HG03060 (cell line): ENCODE results near the gene CAMSAP1.

ENCODE experiments used
- ATAC-seq: cut with Tn5 transposase; IDR thresholded peaks from one replicate; pipeline ENCODE4 v1.9.1; 2021; ENCODE audit warnings: low read depth, moderate number of reproducible peaks; ENCODE audit not compliant: unreplicated experiment

Gene CAMSAP1

GRCh38 chr9:135850737-135851136, 56.6 kb downstream of the CAMSAP1 start:
- no peak for ATAC-seq

- ATAC-seq = no peak
These were observed 58.2 kb downstream of the CAMSAP1 start for GRCh38 chr9:135849181-135849580.

GRCh38 chr9:135848341-135849047, 58.9 kb downstream of the CAMSAP1 start:
- ATAC-seq = no peak

GRCh38 chr9:135847833-135848232, 59.5 kb downstream of the CAMSAP1 start:
- ATAC-seq = no peak

- no peak for ATAC-seq
These were observed 66.8 kb downstream of the CAMSAP1 start for GRCh38 chr9:135840539-135840938.

- ATAC-seq = no peak
These were observed 67.2 kb downstream of the CAMSAP1 start for GRCh38 chr9:135840107-135840506.

- ATAC-seq = no peak
These were observed 67.8 kb downstream of the CAMSAP1 start for GRCh38 chr9:135839516-135839915.

GRCh38 chr9:135835131-135835530, 72.2 kb downstream of the CAMSAP1 start:
- ATAC-seq = no peak

GRCh38 chr9:135833864-135834263, 73.5 kb downstream of the CAMSAP1 start:
- no peak for ATAC-seq

- no peak for ATAC-seq
These were observed 76.8 kb downstream of the CAMSAP1 start for GRCh38 chr9:135830496-135830895.

GRCh38 chr9:135828656-135829055, 78.7 kb downstream of the CAMSAP1 start:
- no peak for ATAC-seq

GRCh38 chr9:135827866-135828580, 79.3 kb downstream of the CAMSAP1 start:
- no peak for ATAC-seq

- no peak for ATAC-seq
These were observed 80.0 kb downstream of the CAMSAP1 start for GRCh38 chr9:135827301-135827700.

- ATAC-seq = no peak
These were observed 81.2 kb downstream of the CAMSAP1 start for GRCh38 chr9:135826188-135826545.

GRCh38 chr9:135825435-135826187, 81.7 kb downstream of the CAMSAP1 start:
- ATAC-seq = no peak

GRCh38 chr9:135823036-135823435, 84.3 kb downstream of the CAMSAP1 start:
- ATAC-seq = no peak

- ATAC-seq = no peak
These were observed 85.0 kb downstream of the CAMSAP1 start for GRCh38 chr9:135822374-135822755.

- ATAC-seq = no peak
These were observed 85.5 kb downstream of the CAMSAP1 start for GRCh38 chr9:135821733-135822373.

- ATAC-seq = no peak
These were observed 86.2 kb downstream of the CAMSAP1 start for GRCh38 chr9:135821116-135821515.

- no peak for ATAC-seq
These were observed 86.7 kb downstream of the CAMSAP1 start for GRCh38 chr9:135820661-135821060.

- no peak for ATAC-seq
These were observed 87.4 kb downstream of the CAMSAP1 start for GRCh38 chr9:135819905-135820304.
